Hepatocyte (in vitro differentiated cells): ENCODE results near the gene GPD2. TPM values are rescaled to one million over a fixed set of nuclear protein-coding genes. Genes with fewer than 3 reads are reported as not detected.
"Not testable (repeated sequence)": the region's sequence is repeated elsewhere in the genome, so short reads cannot be mapped to it uniquely, and the experiment has no call there.

ENCODE experiments used
- DNase-seq: peaks from one replicate; pipeline ENCODE4 v3.0.0-alpha.2; 2016; ENCODE audit warnings: low spot score
- H2AFZ ChIP-seq: fragments of 200-600 bp; sonication (generic); 2 replicates; pipeline ENCODE4 v1.6.0; 2016; ENCODE audit warnings: antibody characterized with exemption, mild to moderate bottlenecking
- H3K27ac ChIP-seq: fragments of 200-600 bp; sonication (generic); 2 replicates; pipeline ENCODE4 v1.5.1; 2016; ENCODE audit warnings: mild to moderate bottlenecking
- H3K27me3 ChIP-seq: fragments of 200-600 bp; sonication (generic); 2 replicates; pipeline ENCODE4 v1.6.1; 2016
- H3K36me3 ChIP-seq: fragments of 200-600 bp; sonication (generic); replicated peaks from 2 replicates; pipeline ENCODE4 v1.5.1; 2016; ENCODE audit warnings: low read depth; ENCODE audit not compliant: insufficient read depth
- H3K4me1 ChIP-seq: fragments of 200-600 bp; sonication (generic); 2 replicates; pipeline ENCODE4 v1.5.1; 2016; ENCODE audit warnings: mild to moderate bottlenecking, moderate library complexity; ENCODE audit not compliant: insufficient read depth
- H3K4me2 ChIP-seq: fragments of 200-600 bp; sonication (generic); 2 replicates; pipeline ENCODE4 v1.6.0; 2016
- H3K4me3 ChIP-seq: fragments of 200-600 bp; sonication (generic); 2 replicates; pipeline ENCODE4 v1.5.1; 2016; ENCODE audit warnings: mild to moderate bottlenecking
- H3K79me2 ChIP-seq: fragments of 200-600 bp; sonication (generic); 2 replicates; pipeline ENCODE4 v1.6.0; 2017; ENCODE audit warnings: mild to moderate bottlenecking
- H3K9me2 ChIP-seq: fragments of 200-600 bp; sonication (generic); replicated peaks from 2 replicates; pipeline ENCODE4 v1.6.0; 2017; ENCODE audit warnings: mild to moderate bottlenecking; ENCODE audit not compliant: insufficient read depth
- H3K9me3 ChIP-seq: fragments of 200-600 bp; sonication (generic); 2 replicates; pipeline ENCODE4 v1.5.1; 2016; ENCODE audit warnings: low read depth, mild to moderate bottlenecking
- H4K20me1 ChIP-seq: fragments of 200-600 bp; sonication (generic); 2 replicates; pipeline ENCODE4 v1.6.0; 2016; ENCODE audit warnings: mild to moderate bottlenecking; ENCODE audit not compliant: insufficient read depth, poor library complexity, severe bottlenecking
- CTCF ChIP-seq: fragments of 200-600 bp; sonication (generic); IDR thresholded peaks from 2 replicates; pipeline ENCODE4 v1.5.1; 2016; ENCODE audit warnings: antibody characterized with exemption, mild to moderate bottlenecking; ENCODE audit not compliant: poor library complexity
- EZH2 ChIP-seq: fragments of 200-600 bp; sonication (generic); IDR thresholded peaks from 2 replicates; pipeline ENCODE4 v1.6.1; 2016; ENCODE audit warnings: antibody characterized with exemption, mild to moderate bottlenecking, borderline replicate concordance
- EZH2phosphoT487 ChIP-seq: fragments of 200-600 bp; sonication (generic); IDR thresholded peaks from one replicate; pipeline ENCODE4 v1.6.1; 2018; ENCODE audit warnings: antibody characterized with exemption, mild to moderate bottlenecking, low read depth, moderate library complexity; ENCODE audit not compliant: unreplicated experiment, severe bottlenecking
- WGBS: methylation state at CpG from one replicate; pipeline ENCODE4 v1.1.6; 2016; ENCODE audit warnings: low lambda C conversion rate; ENCODE audit errors: missing lambda C conversion rate; 5-methylcytosine and 5-hydroxymethylcytosine counted together
- polyA plus RNA-seq: library from polyadenylated mRNA; unstranded; fragments of >200 nt; fragmentation: Nextera tagmentation; extraction: Ambion mirVana; gene quantifications from 2 replicates; pipeline ENCODE4 v1.2.1, GENCODE V29; 2016
- total RNA-seq: library from RNA; depleted of rRNA; stranded (reverse); fragments of >200 nt; gene quantifications from 2 replicates; pipeline ENCODE4 v1.2.3, GENCODE V29; 2014

GPD2 gene
- total and polyA plus RNA-seq, 2 experiments from 2014 or later, result 10.8 to 71.7 TPM

- no peaks in the 10 kb centered on the region for H3K9me2 ChIP-seq
- H3K4me3 ChIP-seq, result no peak overlapping the region
- H3K4me2 ChIP-seq, result no peak overlapping the region
- H3K27me3 ChIP-seq, result no peaks in the 10 kb centered on the region
- H3K27ac ChIP-seq, result no peak overlapping the region
- no peaks in the 10 kb centered on the region for H3K36me3 ChIP-seq
- DNase-seq, result no peak
- 97% methylated on average over 2 of the region's 2 CpGs for WGBS
- no peak overlapping the region for H2AFZ ChIP-seq
- TF ChIP-seq EZH2phosphoT487 (no peak), CTCF (no peak), EZH2 (no peak)
- no peaks in the 10 kb centered on the region for H4K20me1 ChIP-seq
- no peaks in the 10 kb centered on the region for H3K4me1 ChIP-seq
- no peaks in the 10 kb centered on the region for H3K79me2 ChIP-seq
- H3K9me3 ChIP-seq, result no peaks in the 10 kb centered on the region
Measured at GRCh38 chr2:156526950-156527636, 90.9 kb downstream of the GPD2 start.

DNA sequence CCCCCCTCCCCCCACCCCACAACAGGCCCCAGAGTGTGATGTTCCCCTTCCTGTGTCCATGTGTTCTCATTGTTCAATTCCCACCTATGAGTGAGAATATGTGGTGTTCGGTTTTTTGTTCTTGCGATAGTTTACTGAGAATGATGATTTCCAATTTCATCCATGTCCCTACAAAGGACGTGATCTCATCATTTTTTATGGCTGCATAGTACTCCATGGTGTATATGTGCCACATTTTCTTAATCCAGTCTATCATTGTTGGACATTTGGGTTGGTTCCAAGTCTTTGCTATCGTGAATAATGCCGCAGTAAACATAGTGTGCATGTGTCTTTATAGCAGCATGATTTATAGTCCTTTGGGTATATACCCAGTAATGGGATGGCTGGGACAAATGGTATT lies 92.4 kb downstream of the GPD2 start:
- not testable (repeated sequence) for H3K9me2 ChIP-seq, H2AFZ ChIP-seq, H3K27me3 ChIP-seq, H3K9me3 ChIP-seq, H3K36me3 ChIP-seq, H4K20me1 ChIP-seq, H3K27ac ChIP-seq, H3K4me3 ChIP-seq, H3K79me2 ChIP-seq, H3K4me2 ChIP-seq, DNase-seq, H3K4me1 ChIP-seq
- WGBS, result 92% methylated on average over 5 of the region's 5 CpGs

DNA sequence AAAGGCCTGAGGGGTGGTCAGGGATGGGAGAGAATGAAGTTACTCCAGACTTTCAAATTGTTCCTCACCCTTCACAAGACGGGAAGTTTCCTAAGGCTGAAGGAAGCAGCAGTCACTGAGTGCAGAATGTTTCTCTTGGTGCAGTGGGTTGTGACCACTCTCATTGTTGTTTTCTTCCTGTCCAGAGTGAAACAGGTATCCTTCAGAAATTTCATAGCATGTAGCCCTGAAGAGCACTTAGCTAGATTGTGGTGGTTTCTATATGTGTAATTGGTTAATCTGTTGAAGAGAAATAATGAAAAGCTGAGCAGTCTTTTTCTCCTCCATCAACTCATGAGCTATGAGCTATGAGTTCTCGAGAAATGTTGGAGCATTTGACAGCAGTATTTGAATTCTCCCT lies 96.8 kb downstream of the GPD2 start:
- Histone ChIP-seq H4K20me1 (no peaks in the 10 kb centered on the region), H3K4me2 (no peak overlapping the region), H3K9me3 (no peaks in the 10 kb centered on the region), H3K27me3 (no peaks in the 10 kb centered on the region), H2AFZ (no peak overlapping the region), H3K4me1 (no peaks in the 10 kb centered on the region), H3K9me2 (no peaks in the 10 kb centered on the region), H3K36me3 (no peaks in the 10 kb centered on the region), H3K27ac (no peak overlapping the region), H3K79me2 (no peaks in the 10 kb centered on the region), H3K4me3 (no peak overlapping the region)
- no peak for DNase-seq
- TF ChIP-seq CTCF, result no peak
- no peak for TF ChIP-seq EZH2
- no peak for TF ChIP-seq EZH2phosphoT487
- WGBS, result 98% methylated on average over 2 of the region's 2 CpGs

- no peaks in the 10 kb centered on the region for H4K20me1 ChIP-seq
- H3K27ac ChIP-seq, result no peak overlapping the region
- no peaks in the 10 kb centered on the region for H3K79me2 ChIP-seq
- no peak overlapping the region for H3K4me3 ChIP-seq
- H3K9me2 ChIP-seq, result no peaks in the 10 kb centered on the region
- no peak overlapping the region for H3K4me2 ChIP-seq
- H3K9me3 ChIP-seq, result no peaks in the 10 kb centered on the region
- H3K36me3 ChIP-seq, result no peaks in the 10 kb centered on the region
- no peak overlapping the region for H2AFZ ChIP-seq
- TF ChIP-seq CTCF, result no peak
- TF ChIP-seq EZH2phosphoT487, result no peak
- TF ChIP-seq EZH2, result no peak
- WGBS, result 85% methylated on average over 2 of the region's 2 CpGs
- no peak for DNase-seq
- no peaks in the 10 kb centered on the region for H3K4me1 ChIP-seq
- H3K27me3 ChIP-seq, result no peaks in the 10 kb centered on the region
Measured at GRCh38 chr2:156536534-156536933, 100.4 kb downstream of the GPD2 start.
